ENCODE measurements around the gene SLC22A16.
"Not testable (repeated sequence)": the region's sequence is repeated elsewhere in the genome, so short reads cannot be mapped to it uniquely, and the experiment has no call there.

Gene SLC22A16

DNA sequence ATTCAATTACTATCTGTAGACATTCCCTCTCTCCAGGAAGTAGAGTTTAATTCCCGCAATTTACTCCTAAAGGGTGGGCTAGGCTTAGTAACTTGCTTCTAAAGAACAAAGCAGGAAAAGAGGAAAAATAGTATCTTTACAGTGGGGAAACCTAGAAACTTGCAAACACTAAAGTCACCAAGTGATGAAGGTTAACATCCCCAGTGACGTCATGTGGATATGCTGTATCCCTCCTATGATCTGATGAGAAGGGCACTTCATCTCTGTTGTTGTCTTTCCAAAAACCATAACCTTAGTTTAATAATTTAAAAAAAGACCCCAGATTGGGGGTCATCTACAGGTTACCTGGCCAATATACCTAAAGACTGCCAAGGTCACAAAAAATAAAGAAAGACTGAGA is 17.3 kb downstream of the SLC22A16 start:
- no peak overlapping the region for H3K4me3 ChIP-seq (ENCODE audit: low read depth, low read length)
- TF ChIP-seq MYC (IDR thresholded peaks at IDR 0.05; ENCODE audit: low read depth, low read length): no peak
- no peak for TF ChIP-seq POLR2A (IDR thresholded peaks at IDR 0.05; ENCODE audit: extremely low read depth, insufficient read length)
- TF ChIP-seq CTCF (IDR thresholded peaks at IDR 0.05; ENCODE audit: low read depth, low read length): no peak
- TF ChIP-seq, protein P1, sequence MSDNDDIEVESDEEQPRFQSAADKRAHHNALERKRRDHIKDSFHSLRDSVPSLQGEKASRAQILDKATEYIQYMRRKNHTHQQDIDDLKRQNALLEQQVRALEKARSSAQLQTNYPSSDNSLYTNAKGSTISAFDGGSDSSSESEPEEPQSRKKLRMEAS (IDR thresholded peaks at IDR 0.05; ENCODE audit: low read depth, low read length): no peak
- DNase-seq (ENCODE audit: low read depth): no peak

GRCh38 chr6:110458476-110458875 is 17.9 kb downstream of the SLC22A16 start:
- no peak for TF ChIP-seq MYC (IDR thresholded peaks at IDR 0.05; ENCODE audit: low read depth, low read length)
- TF ChIP-seq POLR2A (IDR thresholded peaks at IDR 0.05; ENCODE audit: extremely low read depth, insufficient read length): no peak
- no peak for TF ChIP-seq CTCF (IDR thresholded peaks at IDR 0.05; ENCODE audit: low read depth, low read length)
- TF ChIP-seq, protein P1 (IDR thresholded peaks at IDR 0.05; ENCODE audit: low read depth, low read length): no peak
- no peak overlapping the region for H3K4me3 ChIP-seq (ENCODE audit: low read depth, low read length)
- no peak for DNase-seq (ENCODE audit: low read depth)

DNA sequence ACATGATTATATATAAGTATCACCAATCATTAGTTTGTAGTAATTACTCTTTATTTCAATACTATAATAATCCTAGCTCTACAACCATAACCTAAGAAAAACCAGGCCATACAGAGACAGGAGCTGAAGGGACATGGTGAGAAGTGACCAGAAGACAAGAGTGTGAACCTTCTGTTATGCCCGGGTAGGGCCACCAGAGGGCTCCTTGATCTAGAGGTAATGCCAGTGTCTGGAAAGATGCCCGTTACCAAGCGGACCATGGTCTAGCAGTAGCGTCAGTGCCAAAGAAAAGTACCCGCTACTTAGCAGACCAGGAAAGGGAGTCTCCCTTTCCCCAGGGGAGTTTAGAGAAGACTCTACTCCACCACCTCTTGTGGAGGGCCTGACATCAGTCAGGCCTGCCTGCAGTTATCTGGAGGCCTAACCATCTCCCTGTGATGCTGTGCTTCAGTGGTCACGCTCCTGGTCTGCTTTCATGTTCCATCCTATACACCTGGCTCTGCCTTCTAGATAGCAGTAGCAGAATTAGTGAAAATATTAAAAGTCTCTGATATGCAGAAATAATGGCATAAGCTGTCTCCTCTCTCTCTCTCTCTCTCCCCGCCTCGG is 18.7 kb downstream of the SLC22A16 start:
- not testable (repeated sequence) for H3K4me3 ChIP-seq (ENCODE audit: low read depth, low read length)
- DNase-seq (ENCODE audit: low read depth): peak; percentile 59
- TF ChIP-seq CTCF (IDR thresholded peaks at IDR 0.05; ENCODE audit: low read depth, low read length): peak; percentile 55

- DNase-seq (ENCODE audit: low read depth): no peak
- H3K4me3 ChIP-seq (ENCODE audit: low read depth, low read length): no peak overlapping the region
- no peak for TF ChIP-seq CTCF (IDR thresholded peaks at IDR 0.05; ENCODE audit: low read depth, low read length)
- TF ChIP-seq, protein P1 (IDR thresholded peaks at IDR 0.05; ENCODE audit: low read depth, low read length): no peak
- no peak for TF ChIP-seq POLR2A (IDR thresholded peaks at IDR 0.05; ENCODE audit: extremely low read depth, insufficient read length)
- TF ChIP-seq MYC (IDR thresholded peaks at IDR 0.05; ENCODE audit: low read depth, low read length): no peak
Measured at GRCh38 chr6:110456694-110457093, 19.7 kb downstream of the SLC22A16 start.

GRCh38 chr6:110449541-110449895 is 26.9 kb downstream of the SLC22A16 start:
- DNase-seq (ENCODE audit: low read depth): no peak
- no peak overlapping the region for H3K4me3 ChIP-seq (ENCODE audit: low read depth, low read length)
- TF ChIP-seq CTCF (IDR thresholded peaks at IDR 0.05; ENCODE audit: low read depth, low read length): no peak
- no peak for TF ChIP-seq MYC (IDR thresholded peaks at IDR 0.05; ENCODE audit: low read depth, low read length)
- TF ChIP-seq, protein P1 (IDR thresholded peaks at IDR 0.05; ENCODE audit: low read depth, low read length): no peak
- no peak for TF ChIP-seq POLR2A (IDR thresholded peaks at IDR 0.05; ENCODE audit: extremely low read depth, insufficient read length)

All from NB4 (cell line).